HG03097 (cell line): ENCODE results near the gene PADI4.

Source experiments
- ATAC-seq: cut with Tn5 transposase; IDR thresholded peaks from one replicate; pipeline ENCODE4 v1.9.1; 2021; ENCODE audit not compliant: unreplicated experiment, low FRiP score

Gene PADI4

DNA sequence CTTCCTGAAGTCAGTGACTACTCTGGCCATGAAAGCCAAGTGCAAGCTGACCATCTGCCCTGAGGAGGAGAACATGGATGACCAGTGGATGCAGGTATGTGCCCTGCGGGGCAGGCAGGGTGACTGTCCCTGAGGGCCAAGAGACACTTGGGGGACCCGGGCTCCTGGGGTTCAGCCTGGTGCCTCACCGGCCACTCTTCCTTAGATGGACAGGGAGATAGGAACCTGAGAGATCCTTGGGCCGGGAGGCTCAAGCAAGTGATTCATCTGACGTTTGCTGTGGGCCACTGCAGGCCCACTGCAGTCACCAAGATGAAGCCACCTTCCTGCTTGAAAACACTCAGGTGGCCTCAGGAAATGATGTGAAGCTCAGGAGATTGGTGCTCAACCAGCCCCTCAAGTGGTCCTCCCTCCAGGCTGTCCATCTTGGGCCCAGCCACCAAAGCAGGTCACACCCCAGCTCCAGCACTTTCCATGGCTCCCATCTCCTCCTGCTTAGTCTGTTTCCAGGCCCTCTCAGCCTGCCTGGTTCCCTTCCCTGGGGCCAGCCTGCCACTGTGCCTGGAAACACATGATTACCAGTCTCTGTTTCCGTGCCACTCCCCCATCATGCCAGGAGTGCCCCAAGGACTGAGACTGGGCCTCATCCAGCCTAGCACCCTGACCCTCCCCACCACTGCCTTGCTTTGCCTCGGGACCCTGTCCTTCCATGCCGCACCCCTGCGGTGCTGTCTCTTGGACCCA, 38.2 kb downstream of the PADI4 start:
- no peak for ATAC-seq

DNA sequence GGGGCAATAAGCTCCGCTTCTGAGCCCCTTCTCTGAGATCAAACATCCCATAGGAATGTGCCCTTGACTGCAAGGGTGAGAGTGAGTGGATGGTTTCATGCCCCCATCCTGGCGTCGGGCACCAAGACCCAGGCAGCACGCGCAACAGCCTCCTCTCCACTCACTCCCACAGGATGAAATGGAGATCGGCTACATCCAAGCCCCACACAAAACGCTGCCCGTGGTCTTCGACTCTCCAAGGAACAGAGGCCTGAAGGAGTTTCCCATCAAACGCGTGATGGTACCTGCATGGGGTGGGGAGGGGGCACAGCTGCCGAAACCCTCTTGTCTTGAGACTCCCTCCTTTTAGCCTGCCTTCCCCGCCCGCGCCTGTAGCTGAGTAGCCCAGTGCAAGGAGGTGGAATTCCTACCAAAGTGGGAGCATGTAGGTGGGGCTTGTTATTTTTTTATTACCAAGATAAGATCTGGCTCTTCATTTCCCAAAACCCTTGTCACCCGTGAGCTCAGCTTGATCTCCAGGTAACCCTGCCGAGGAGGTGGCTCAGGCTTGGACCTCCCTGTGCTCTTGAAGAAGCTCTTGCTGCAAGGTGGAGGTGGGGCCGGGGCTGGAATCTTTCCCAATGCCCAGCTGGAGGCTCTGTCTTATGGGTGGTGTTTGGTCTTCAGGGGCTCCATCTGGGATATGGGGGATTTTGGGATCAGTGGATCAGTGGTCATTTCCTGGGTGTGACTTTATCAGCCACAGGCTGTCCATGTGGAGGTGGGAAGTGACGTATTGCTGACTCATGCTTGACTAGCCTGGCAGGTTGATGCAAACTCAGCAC, 40.0 kb downstream of the PADI4 start:
- ATAC-seq: no peak

DNA sequence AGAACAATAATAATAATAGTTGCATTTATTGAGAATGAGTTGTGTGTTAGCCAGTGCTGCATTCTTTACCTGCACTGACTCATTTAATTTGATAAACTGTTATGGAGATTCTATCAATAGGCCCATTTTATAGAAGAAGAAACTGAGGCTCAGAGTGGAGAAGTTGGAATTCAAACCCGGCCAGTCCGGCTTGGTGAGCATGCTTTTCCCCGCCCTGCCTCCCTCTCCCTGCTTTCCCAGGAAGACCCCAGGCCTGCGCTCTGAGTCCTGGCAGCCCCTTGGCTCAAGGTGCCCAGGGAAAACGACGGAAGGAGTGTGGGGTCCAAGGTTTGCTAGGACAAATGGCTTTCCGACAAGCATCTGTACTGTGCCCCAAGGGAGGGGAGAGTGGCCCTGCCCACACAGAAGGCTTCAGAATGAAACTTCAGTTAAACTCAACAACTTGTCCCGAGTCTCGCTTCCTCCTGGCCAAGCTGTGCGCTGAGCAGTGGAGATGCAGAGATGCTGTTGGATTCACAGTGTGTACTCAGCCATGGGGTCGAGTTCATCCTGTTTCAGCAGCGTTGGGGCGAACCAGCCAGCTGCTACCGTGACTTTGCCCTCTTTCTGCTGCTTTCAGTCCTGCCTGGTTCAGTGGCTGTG, 40.7 kb downstream of the PADI4 start:
- no peak for ATAC-seq

DNA sequence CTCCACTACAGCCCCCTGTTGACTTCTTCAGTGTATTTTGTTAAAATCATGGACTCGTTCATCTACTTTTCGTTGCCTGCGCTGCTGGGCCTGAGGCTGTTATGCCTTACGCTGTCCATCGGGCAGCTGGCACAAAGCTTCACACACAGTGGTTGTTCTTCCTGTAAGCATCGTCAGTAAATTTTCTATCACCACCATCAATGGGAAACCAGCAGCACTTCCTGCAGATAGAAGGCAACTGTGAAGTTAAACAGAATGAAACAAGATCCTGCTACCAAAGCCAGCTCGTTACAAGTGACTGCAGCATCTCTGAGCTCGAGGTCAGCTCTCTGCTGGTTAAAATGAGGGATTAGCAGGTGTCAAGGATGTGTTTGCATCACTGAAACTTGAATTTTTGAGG, 42.1 kb downstream of the PADI4 start:
- ATAC-seq: no peak

DNA sequence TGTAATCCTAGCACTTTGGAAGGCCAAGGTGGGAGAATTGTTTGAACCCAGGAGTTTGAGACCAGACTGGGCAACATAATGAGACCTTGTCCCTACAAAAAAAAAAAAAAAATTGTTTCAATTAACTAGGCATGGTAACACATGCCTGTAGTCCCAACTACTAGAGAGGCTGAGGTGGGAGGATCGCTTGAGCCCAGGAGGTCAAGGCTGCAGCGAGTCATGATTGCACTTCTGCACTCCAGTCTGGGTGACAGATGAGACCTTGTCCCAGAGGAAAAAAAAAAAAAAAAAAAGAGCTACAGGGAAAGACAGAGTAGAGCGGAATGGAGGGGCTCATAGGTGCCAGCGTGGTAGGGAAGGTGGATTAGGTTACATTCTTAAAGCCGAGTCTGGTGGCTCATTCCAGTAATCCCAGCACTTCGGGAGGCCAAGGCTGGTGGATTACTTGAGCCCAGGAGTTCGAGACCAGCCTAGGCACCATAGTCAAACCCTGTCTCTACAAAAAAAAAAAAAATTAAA, 43.0 kb downstream of the PADI4 start:
- ATAC-seq: no peak

DNA sequence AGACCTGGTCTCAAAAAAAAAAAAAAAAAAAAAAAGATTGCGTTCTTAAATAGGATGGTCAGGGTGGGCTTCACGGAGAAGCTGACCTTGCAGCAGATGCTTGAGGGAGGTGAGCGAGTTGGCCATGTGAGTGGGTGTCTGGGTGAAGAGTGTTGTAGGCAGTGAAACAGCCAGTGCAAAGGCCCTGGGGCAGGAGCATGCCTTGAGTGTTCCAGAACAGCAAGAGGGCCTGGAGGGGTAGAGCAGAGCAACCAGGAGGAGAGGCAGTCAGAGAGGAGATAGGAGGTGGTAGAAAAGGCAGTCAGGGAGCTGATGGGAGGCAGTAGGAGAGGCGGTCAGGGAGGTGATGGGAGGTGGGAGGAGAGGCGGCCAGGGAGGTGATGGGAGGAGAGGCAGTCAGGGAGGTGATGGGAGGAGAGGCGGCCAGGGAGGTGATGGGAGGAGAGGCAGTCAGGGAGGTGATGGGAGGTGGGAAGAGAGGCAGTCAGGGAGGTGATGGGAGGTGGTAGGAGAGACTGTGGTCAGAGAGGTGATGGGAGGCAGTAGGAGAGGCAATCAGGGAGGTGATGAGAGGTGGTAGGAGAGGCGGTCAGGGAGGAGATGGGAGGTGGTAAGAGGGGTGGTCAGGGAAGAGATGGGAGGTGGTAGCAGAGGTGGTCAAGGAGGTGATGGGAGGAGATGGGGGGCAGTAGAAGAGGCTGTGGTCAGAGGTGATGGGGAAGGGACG, 43.8 kb downstream of the PADI4 start:
- ATAC-seq: no peak

DNA sequence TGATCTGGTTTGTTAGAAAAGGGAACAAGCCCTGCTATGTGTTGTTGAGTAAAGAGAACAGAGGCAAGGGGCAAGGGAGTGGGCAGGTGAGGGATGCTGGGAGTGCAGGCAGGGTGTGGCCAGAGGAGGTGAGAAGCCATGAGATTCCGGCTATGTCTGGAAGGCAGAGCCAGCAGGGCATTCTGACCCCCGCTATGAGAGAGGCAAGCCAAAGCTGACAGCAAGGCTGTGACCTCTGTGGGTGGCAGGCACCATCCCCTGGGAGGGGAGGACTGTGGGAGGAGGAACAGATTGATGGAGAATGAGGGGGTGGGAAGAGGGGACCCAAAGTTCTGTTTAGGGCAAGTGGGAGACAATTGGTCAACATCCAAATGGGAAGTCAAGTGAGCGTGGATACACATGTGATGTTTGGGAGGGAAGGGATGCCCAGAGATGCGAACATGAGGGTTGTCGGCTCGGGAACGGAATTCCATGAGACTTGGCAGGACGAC, 44.5 kb downstream of the PADI4 start:
- no peak for ATAC-seq

DNA sequence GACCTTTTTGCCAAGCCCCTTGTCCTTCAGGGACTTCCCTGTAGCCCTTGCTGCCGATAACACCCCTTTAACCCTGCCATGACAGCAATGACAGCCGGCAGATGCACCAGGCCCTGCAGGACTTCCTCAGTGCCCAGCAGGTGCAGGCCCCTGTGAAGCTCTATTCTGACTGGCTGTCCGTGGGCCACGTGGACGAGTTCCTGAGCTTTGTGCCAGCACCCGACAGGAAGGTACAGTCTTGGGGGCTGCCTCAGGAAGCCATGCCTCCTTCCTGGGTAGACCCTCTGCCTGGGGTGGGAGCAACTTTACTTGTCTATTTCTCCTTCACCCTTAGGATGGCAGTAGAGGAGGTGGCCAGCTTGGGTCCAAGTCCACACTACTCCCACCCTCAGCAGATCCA, 47.9 kb downstream of the PADI4 start:
- ATAC-seq: no peak

DNA sequence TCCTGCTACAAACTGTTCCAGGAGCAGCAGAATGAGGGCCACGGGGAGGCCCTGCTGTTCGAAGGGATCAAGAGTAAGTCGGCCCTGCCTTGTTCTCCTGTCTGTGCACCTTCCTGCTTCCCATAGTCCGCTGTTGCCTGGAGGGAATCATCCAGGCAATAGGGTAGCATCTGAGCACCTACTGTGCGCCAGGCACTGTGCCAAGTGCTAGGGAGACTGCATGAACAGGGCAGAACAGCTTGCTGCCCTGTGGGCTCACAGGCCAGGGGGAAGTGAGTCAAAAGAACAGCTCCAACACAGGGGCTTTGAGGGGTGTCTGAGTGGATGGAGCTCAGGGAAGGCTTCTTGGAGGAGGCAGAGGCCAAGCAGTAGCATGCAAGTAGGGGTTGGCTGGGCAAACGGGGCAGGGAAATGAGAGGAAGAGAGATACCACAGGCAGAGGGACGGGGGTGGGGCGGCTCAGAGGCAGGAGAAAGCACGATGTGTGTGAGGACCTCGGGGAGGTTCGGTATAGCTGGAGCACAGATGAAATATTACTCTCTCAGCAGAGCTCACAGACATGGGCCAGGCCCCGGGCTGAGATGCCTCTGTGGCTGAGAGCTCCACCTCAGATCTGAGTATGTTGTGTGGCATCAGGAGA, 48.5 kb downstream of the PADI4 start:
- ATAC-seq: no peak

DNA sequence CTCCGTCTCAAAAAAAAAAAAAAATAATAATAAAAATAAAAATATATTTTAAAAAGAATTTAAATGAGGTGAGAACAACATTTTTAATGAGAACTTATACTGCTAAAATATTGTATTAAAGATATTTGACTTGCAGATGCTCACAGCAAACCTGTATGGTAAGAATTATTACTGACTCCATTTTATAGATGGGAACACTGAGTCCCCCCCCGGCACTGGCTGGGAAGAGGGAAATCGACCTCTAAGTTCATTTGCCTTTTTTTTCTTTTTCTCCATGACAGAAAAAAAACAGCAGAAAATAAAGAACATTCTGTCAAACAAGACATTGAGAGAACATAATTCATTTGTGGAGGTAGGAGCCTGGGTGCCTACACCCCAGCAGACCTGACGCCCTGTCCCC, 50.6 kb downstream of the PADI4 start:
- no peak for ATAC-seq

DNA sequence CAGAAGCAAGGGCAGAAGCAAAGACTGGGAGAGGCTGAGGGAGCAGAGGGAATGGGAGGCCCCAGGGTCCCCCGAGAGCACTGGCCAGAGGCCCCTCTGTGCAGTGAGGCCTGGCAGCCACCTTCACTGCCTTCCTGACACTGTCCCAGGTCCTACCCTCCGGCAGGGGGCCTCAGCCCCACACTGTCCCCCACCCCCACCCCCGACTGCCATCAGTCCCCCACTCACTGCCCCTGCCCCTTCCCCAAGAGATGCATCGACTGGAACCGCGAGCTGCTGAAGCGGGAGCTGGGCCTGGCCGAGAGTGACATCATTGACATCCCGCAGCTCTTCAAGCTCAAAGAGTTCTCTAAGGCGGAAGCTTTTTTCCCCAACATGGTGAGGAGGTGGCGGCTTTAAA, 51.0 kb downstream of the PADI4 start:
- no peak for ATAC-seq

DNA sequence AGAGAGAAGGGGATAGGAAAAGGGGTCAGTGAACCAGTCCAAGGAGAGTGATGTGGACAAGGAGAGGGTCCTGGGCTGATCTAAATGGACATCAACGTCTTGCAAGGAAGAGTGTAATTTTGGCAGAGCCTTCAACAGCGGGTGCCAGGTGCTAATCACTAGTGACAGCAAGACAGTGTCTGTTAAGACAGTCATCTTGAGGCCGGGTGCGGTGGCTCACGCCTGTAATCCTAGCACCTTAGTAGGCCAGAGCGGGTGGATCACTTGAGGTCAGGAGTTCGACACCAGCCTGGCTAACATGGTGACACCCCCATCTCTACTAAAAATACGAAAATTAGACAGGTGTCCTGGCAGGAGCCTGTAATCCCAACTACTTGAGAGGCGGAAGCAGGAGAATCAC, 51.8 kb downstream of the PADI4 start:
- no peak for ATAC-seq

DNA sequence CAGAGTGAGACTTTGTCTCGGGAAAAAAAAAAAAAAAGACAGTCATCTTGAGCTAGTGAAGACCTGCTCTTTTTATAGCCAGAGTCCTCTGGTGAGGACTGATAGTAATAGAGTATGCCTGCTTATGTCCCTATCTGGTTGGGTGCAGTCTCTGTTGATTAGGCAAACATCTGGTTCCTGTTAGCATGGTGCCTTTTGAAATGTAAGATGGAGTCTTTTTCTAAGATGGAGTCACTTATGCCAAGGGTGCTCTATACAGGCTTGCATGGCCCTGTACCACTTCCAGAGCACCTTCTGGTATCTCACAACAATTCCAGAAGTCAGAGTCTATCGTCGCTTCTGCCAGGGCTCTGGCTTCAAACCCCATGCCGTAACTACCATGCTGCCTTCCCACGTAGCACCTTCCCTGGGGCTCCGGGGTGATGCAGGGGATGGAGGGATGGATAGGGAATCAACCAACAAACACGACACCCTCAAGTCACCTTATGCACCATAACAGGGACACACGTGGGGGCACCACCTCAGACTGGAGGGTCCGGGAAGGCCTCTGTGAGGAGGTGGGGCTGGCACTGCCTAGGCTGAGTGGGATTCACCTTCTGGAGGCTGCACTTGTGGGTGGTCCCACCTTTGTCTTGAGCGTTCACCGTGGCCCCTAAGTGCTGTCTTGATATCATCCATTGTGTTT, 52.4 kb downstream of the PADI4 start:
- no peak for ATAC-seq

DNA sequence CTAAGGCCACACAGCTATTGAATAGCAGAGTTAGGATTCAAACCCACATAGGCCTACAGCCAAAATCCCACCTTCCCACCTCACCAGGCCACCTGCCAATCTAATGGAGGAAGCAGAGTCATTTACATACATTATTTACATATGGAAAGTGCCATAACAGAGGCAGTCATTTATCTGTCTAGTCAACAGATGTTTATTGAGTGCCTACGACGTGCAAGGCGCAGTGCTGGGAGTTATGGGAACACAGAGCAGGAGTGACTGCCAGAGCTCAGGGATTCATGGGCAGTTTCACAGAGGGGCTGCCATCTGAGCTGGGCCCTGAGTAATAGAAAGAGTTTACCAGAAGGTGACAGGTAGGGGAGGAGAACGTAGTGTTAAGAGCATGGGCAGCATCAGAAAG, 53.7 kb downstream of the PADI4 start:
- no peak for ATAC-seq

DNA sequence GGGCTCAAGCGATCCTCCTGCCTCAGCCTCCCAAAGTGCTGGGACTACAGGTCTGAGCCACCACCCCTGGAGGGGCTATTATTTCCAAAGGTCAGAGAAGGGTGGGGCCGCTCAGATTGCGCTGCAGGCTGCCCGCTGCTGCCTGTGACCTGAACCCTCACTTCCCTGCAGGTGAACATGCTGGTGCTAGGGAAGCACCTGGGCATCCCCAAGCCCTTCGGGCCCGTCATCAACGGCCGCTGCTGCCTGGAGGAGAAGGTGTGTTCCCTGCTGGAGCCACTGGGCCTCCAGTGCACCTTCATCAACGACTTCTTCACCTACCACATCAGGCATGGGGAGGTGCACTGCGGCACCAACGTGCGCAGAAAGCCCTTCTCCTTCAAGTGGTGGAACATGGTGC, 55.4 kb downstream of the PADI4 start:
- no peak for ATAC-seq

DNA sequence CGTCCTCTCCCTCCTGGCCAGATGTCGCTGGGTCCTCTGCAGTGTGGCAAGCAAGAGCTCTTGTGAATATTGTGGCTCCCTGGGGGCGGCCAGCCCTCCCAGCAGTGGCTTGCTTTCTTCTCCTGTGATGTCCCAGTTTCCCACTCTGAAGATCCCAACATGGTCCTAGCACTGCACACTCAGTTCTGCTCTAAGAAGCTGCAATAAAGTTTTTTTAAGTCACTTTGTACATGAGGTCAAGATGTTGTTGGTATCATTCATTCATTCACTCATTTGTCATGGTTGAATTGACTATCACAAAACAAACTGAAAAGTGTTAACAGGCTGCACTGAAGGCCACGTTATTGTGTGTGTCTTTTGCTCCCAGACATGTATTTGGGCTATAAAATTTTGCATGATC, 55.8 kb downstream of the PADI4 start:
- ATAC-seq: no peak

DNA sequence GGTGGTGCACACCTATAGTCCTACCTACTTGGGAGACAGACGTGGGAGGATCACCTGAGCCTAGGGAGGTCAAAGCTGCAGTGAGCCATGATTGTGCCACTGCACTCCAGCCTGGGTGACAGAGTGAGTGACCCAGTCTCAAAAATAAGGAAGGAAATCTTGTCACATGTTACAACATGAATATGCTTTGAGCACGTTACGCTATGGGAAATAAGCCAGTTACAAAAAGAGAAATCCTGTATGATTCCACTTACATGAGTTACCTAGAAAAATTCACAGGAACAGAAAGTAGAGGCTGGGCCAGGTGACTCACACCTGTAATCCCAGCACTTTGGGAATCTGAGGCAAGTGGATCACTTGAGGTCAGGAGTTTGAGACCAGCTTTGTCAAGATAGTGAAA, 57.3 kb downstream of the PADI4 start:
- ATAC-seq: no peak

DNA sequence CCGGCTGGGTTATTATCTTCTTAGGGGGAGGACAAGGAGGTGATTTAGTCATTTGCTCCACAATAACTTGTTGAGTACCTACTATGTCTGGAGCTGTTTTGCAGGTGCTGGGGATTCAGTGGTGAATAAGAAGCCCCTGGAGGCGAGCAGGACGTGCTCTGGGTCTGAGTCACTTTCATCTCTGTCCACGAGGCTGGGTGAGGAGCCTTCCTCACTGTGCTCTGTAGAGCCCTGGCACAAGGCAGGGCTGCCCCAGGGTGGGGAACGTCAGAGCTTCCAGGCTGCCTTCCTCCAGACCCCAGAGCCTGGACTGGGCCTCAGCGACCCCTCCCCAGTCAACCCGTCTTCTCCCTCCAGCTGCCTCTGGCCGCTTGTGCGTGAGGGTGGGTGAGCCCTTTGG, 61.5 kb downstream of the PADI4 start:
- no peak for ATAC-seq

DNA sequence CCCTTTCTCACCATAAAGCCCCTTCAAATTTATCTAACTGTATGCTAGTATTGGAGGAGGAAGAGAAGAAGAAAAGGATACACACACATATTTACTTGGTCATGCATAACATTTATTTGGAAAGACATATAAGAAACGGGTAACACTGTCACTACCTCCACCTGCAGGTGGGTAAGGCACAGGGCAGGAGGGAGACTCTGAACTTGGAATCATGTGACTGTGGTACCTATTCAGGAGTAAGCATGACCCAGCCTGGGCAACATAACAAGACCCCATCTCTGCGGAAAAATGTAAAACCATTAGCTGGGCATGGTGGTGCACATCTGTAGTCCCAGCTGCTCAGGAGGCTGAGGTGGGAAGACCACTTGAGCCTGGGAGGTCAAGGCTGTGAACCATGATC, 62.6 kb downstream of the PADI4 start:
- ATAC-seq: no peak

DNA sequence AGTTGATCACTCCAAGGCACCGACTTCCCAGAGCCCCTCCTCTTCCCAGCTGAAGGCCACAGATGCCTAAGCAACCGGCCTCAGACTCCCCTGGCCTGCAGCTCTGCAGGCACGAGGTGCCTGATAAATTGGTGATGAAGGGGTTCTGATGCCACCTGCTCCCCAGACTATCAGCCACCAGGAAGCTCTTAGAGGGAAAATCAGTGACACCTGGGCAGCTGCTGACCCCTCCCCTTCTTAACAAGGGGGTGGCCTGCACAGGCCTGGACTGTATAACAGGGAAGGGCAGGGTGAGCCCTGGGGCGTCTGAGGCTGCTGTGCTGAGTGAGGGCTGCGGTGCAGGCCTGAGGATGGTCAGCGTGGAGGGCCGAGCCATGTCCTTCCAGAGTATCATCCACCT, 63.9 kb downstream of the PADI4 start, which contains the start of gene PADI6:
Gene PADI6, plus strand, starts transcription at position 301 of the 400 bp plus-strand sequence. Its CDS starts 50 bp downstream, at position 351.
- no peak for ATAC-seq
